Coronary artery (tissue), 2 donors: ENCODE results near the gene TM9SF3.

Experiments used
- DNase-seq: peaks from one replicate; pipeline ENCODE4 v3.0.0-alpha.2; 2017; ENCODE audit warnings: low spot score
- H3K27ac ChIP-seq, 2 donors: fragments of 200-600 bp; sonication (generic); one replicate each; pipeline ENCODE4 v1.5.1; 2016 to 2019
- H3K4me3 ChIP-seq: fragments of 200-600 bp; sonication (generic); 2 replicates; pipeline ENCODE4 v1.5.1; 2016; ENCODE audit warnings: mild to moderate bottlenecking, moderate library complexity
- CTCF ChIP-seq: fragments of 200-600 bp; sonication (generic); IDR thresholded peaks from one replicate; pipeline ENCODE4 v1.5.1; 2019; ENCODE audit warnings: antibody characterized with exemption

TM9SF3 gene

GRCh38 chr10:96570983-96571964, 15.5 kb downstream of the TM9SF3 start:
- Histone ChIP-seq H3K27ac (no peak overlapping the region), H3K4me3 (no peak overlapping the region)
- no peak for TF ChIP-seq CTCF
- no peak for DNase-seq

DNA sequence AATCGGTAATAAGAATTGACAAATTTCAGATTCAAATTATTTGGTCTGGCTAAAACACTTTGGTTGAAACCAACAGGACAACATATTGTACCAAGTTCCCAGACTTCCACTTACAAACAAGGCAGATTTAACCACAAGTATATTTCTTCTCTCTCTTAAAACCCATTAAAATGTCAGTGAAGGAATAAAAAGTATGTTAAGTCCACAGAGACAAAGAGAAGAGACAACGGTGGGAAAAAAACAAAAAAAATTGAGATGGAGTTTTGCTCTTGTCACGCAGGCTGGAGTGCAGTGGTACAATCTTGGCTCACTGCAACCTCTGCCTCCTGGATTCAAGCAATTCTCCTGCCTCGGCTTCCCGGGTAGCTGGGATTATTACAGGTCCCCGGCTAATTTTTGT, 16.3 kb downstream of the TM9SF3 start:
- no peak overlapping the region for H3K27ac ChIP-seq
- no peak overlapping the region for H3K4me3 ChIP-seq
- no peak for DNase-seq
- TF ChIP-seq CTCF: no peak

GRCh38 chr10:96568402-96568801, 18.4 kb downstream of the TM9SF3 start:
- DNase-seq: no peak
- Histone ChIP-seq H3K4me3 (no peak overlapping the region), H3K27ac (no peak overlapping the region)
- TF ChIP-seq CTCF: no peak

DNA sequence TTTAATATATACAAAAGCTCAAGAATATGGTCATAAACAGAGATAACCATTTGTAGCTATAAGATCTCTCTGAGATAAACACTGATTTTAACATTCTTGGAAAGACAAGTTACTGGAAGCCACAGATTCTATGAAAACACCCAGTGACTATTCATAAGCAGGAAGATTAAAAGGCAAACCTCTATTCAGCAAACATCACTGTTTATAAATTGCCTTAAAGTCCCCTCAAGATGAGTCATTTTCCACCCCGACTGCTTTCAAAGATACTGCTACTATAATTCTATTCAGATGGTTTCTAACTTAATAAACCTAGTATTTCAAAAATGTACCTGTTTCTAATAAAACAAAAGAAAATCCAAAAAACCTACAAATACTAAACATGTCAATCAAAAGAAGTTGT, 21.0 kb downstream of the TM9SF3 start:
- TF ChIP-seq CTCF: no peak
- no peak for DNase-seq
- Histone ChIP-seq H3K4me3 (no peak overlapping the region), H3K27ac (no peak overlapping the region)

GRCh38 chr10:96560966-96561887, 25.6 kb downstream of the TM9SF3 start:
- Histone ChIP-seq H3K4me3 (no peak overlapping the region), H3K27ac (no peak overlapping the region)
- TF ChIP-seq CTCF: no peak
- no peak for DNase-seq

DNA sequence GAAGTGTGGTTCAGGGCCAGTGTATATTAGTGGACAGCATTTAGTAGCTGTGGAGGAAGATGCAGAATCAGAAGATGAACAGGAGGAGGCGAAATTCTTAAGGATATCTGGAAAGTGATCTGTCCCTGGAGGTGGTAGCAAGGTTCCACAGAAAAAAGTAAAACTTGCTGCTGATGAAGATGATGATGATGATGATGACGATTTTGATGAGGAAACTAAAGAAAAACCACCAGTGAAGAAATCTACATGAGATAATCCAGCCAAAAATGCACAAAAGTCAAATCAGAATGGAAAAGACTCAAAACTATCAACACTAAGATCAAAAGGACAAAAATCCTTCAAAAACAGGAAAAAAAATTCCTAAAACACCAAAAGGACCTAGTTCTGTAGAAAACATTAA, 26.3 kb downstream of the TM9SF3 start:
- TF ChIP-seq CTCF: no peak
- Histone ChIP-seq H3K27ac (no peak overlapping the region), H3K4me3 (no peak overlapping the region)
- no peak for DNase-seq
